HT1080 (cell line): ENCODE data around the gene DNAH8. TPM values are rescaled to one million over a fixed set of nuclear protein-coding genes. Genes with fewer than 3 reads are reported as not detected.

Experiments
- DNase-seq: peaks from one replicate; pipeline ENCODE4 v3.0.0-alpha.2; 2015; ENCODE audit warnings: low read depth
- total RNA-seq: library from RNA; depleted of rRNA; stranded (reverse); fragments of >200 nt; shearing (Covaris generic); gene quantifications from 2 replicates; pipeline ENCODE4 v1.2.3, GENCODE V29; 2014

The DNAH8 gene
- total RNA-seq, 1 experiment from 2014 or later, result not detected

DNA sequence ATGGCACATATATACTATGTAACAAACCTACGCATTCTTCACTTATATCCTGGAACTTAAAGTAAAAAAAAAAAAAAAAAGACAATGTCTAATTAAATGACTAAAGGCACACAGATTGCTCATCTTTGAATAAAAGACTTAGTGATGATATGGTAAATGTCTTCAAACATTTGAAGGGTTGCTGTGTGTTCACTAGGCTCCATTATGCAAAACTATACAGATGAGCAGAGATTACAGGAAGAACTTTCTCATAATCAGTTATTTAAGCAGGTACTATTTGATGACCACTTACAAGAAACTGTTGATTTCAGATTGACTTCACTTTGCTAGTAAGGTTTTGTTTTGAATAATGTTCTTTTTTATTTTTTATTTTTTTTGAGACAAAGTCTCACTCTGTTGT lies 34.4 kb downstream of the DNAH8 start:
- DNase-seq, result no peak

DNA sequence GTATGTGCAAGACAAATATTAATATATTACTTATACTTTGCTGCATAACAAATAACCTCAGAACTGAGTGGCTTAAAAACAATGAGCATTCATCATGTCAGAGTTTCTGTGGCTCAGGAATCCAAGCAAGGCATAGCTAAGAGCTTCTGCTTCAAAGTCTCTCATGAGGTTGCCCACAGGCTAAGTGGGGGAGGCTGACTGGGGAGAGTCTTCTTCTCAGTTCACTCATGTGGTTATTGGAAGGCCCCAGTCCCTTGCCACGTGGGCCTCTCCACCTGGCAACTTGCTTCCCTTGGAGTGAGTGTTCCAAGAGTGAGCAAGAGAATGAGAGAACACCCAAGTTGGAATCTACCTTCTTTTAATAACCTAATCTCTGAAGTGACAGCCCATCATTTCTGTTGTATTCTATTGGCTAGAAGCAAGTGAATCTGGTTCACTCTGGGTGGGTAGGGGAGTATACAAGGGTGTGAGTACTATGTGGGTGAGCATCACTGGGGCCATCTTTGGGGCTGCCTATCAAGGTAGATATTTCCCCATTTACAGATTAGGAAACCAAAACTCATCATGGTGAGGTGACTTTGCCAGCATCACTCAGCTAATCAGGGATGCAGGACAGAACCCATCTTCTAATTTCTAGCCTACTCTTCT lies 36.0 kb downstream of the DNAH8 start:
- no peak for DNase-seq

DNA sequence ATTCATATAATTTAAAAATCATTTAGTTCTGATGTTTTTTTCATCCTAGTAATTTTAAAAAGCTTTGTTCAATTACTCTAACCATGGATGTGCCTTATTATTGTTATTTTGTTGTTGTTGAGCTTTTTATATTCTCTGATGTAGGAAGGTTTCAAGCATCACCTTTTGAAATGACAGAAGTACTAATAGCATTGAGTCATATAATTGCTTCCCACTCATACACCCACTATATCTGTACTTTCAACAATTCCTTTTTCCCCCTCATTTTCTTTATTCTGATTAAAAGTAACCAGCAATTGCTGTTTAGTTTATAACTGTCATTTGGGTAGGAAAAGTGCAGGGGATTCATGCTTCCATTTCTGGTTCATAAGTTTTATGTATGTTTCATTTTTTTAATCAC lies 38.6 kb downstream of the DNAH8 start:
- no peak for DNase-seq

DNA sequence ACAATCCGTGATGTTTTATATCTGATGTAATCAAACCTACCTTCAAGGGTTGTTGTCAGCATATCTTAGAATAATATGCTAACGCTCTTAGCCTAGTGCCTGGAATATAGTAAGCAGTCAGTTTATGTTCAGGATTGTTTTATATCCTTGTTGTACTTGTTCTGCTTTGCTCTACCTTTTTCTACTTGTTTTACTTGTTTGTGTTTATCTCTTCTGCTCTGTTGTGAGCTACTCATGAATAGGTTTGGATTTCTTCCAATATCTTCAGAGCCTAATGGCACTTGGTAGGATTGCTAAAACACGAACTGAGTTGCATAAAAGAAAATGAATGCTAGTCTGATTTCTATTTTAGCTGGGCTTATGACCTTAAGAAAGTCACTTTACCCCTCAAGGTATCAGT lies 40.1 kb downstream of the DNAH8 start:
- DNase-seq, result no peak

DNA sequence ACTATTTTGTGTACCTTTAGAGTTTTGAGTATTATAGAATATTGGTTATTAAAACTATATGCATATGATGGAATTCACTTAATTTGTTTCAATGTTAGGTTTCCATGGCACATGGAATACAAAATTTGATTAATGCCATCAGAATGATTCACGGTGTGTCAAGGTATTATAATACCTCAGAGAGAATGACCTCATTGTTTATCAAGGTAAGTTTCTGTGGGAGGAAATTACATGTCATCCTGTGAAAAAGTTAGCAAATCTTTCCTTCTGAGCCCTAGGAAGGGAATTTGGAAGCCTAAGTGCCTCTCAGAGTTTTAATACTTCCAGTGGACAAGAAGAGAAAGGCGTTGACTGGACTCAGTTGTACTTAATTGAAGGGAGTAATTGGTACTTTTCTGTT lies 40.8 kb downstream of the DNAH8 start:
- DNase-seq, result peak; percentile 14

DNA sequence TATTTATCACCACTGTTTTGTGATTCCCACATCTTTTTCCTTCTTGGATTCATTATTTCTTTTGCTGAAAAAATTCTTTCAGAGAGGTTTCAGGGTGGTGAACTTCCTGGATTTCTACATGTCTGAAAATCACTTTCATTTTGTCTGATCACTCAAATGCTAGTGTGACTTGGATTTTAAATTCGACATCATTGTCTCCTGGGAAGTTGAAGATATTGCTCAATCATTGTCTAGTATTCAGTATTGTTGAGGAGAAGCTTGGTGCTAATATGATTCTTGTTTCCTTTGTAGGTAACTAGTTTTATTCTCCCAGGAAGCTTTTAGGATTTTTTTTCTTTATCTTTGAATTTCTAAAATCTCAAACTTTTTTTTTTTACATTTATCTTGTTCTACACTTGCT lies 45.0 kb downstream of the DNAH8 start:
- DNase-seq, result no peak

DNA sequence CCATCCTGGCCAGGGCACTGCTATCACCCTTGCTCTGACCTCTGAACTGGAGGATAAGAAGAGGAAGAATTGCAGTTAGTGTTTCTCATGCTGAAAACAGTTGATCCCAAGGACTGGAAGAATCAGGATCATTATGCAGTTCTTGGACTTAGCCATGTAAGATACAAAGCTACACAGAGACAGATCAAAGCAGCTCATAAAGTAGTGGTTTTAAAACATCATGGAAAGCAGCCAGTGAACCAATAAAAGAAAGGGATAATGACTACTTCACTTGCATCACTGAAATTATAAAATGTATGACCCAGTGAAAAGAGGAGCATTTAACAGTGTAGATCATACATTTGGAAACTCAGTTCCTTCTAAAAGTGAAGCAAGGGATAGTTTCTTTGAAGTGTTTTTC lies 47.7 kb downstream of the DNAH8 start:
- DNase-seq, result no peak

DNA sequence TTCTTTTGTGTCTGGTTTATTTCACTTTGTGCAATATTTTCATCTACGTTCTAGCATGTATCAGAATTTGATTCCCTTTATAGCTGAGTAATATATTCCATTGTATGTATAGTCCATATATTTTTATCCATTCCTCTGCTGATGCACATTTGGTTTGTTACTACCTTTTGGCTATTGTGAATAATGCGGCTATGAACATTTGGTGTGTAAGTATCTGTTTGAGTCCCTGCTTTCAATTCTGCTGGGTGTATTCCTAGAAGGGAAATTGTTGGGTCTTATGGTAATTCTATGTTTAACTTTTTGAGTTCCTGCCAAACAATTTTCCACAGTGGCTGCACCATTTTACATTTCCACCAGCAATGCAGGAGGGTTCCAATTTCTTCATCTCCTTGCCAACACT lies 52.4 kb downstream of the DNAH8 start:
- no peak for DNase-seq

DNA sequence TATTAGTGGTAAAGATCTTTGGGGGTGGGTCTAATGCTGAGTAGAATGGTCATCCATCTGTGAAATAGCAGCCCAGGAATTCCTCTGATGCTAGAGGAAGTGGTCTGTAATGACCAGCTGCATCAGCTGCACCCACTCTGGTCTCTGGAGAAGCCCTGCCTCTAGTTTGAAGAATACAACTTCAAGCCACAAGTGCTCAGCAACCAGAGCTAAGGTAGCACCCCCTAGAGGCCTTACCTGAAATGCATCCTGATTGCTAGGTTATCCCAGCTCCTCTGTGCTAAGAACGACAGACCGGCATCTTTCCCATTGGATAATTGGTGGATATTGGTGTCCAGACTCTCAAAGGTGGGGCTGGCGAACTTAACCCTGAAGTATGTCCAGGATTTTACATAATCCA lies 58.2 kb downstream of the DNAH8 start:
- DNase-seq, result peak; percentile 20

DNA sequence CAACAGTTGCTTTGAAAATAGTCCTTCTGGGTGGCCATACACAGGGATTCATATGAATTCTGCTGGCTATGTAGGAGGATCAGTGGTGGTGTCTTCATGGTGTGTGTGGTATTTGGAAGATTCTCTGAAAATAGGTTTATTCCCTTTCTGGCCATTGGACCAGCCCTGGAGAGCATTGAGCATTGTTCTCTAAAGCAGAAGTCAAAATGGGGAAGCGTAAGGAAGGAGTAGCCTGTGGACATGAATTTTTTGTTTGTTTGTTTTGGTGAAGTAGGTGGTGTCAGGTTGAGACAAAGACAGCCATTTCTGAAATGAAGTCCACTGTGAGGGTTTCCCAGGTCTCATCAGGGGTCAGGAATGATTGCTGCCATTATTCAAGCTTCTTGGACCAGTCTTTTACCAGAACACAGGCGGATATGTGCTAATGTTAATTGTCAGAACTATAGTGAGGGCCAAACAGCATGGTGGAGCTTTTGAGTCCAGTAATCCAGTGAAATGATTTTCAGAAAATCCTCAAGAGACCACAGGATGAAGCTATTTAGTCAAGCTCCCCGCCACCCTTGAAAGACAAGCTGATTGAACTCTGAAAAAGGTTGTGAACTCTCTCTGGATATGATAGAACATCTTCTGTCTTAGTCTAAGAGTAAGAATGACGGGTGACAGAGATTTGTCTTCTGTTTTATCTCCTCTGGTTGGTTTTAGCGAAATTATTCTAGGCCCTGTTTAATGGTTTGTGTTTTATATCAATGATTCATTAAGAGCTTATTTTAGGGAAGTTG lies 60.0 kb downstream of the DNAH8 start:
- DNase-seq, result no peak

DNA sequence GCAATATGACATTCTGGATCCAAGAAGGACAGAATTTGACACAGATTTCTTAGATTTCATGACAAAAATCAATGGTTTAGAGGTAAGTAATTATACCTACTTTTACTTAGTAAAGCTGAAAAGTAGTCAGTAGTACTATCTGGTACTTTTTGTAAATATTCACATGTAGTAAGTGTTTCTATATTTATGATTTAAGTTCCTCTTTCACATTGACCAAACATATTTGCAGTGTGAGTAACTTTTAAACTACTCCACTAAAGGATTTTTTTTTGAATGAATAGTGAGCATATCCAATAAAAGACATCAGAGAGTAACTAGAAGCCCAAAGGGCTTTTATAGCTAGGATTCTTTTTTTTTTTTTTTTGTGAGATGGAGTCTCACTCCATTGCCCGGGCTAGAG lies 60.8 kb downstream of the DNAH8 start:
- no peak for DNase-seq

DNA sequence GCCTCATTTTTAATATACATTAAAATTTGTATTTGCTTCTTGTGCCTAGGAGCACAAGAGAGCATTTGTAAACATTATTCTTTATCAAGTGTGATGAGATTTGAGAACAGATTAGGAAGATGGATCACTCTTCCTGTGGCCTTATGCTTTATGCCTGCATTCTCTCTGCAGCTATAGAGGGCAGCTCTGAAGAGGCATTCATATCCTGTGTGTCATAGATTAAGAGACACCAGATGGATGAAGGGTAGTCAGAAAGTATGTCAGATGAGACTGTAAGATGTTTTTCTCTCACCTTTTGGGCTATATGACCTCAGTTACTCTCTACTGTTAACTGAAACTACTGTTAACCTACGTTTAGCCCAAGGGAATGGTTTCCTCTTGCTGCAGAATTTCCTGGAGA lies 61.4 kb downstream of the DNAH8 start:
- DNase-seq, result peak; percentile 46

DNA sequence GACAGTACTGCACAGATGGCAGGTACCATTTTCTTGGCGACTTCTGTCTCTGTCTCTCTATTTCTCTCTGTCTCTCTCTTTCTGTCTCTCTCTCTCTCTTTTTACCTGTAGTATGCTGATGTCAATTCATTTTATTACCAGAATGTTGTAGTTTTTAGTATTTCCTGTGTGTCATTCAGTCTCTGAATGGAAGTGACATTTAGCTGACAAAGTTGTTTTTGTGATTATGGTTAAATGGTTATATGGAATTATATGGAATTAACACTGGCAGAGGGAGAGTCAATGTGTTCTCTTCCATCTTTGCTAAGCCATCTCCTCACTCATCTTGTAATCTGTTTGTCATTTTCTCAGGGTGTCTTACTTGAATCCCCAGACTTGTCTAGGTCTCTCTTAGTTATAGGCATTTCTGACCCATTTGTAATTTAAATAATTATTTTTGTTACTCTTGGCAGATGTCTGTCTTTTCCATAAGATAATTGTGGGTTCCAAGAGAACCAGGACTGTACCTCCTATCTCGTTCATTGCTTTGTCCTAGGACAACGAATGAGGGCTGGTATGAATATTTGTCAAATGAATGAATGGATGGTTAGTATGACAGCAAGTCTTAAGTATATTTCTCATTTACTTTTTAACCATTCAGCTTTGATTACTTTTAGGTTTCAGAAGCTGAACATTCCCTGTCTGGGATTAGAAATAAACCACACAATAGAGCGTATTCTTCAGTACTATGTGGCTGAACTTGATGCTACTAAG lies 64.4 kb downstream of the DNAH8 start:
- DNase-seq, result no peak

DNA sequence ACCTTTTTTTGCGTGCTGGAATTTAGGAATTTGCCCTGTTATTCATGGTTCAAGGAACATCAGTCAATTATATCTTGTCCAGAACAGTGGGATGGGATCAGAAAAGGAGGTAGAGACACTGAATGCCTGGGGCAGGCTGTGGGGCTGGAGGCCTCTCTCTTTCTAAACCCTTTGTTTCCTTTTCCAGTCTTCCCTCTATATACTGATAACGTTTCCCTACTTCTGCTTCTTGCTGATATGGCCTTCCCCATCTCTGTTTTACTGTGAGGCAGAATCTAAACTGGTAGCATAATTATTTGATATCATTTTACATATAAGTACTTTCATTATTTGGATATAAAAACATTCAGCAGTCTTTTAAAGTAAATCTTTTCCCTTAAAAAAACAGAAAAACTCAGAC lies 67.5 kb downstream of the DNAH8 start:
- no peak for DNase-seq

DNA sequence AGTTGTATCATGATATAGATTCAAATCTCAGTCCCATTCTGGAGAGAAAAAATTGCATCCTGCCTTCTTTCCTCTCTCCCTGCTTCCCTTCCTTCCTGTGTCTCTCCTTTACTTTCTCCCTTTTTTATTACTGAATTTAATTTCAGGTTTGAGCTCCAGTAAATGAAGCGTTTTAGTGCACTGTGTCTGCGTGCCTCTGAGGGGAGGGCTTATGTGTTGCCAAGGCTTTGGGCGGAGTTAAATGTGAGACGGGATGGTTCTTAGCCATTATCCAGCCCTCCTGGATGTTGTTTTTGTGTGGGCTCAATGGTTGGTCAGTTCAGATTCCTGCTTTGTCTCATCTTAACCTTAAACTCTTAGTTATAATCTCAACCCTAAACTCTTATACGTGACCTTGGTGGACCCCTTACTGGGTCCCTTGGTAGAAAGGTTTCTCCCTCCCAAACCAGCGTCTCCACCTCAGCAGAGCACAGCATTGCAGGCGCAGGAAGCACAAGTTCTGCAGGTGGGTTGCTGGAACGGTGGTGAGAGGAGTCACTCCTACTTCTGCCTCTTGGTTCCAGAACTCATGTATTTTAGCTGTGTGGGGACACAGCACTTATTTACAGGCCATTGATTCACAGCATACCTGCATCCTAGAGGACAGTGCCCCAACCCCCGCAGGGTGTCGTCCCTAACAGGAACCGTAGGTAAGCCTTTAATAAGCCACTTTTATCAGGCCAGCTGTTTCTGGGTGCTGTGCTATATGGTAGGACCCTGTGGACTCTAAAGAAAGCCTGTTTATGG lies 68.5 kb downstream of the DNAH8 start:
- no peak for DNase-seq

DNA sequence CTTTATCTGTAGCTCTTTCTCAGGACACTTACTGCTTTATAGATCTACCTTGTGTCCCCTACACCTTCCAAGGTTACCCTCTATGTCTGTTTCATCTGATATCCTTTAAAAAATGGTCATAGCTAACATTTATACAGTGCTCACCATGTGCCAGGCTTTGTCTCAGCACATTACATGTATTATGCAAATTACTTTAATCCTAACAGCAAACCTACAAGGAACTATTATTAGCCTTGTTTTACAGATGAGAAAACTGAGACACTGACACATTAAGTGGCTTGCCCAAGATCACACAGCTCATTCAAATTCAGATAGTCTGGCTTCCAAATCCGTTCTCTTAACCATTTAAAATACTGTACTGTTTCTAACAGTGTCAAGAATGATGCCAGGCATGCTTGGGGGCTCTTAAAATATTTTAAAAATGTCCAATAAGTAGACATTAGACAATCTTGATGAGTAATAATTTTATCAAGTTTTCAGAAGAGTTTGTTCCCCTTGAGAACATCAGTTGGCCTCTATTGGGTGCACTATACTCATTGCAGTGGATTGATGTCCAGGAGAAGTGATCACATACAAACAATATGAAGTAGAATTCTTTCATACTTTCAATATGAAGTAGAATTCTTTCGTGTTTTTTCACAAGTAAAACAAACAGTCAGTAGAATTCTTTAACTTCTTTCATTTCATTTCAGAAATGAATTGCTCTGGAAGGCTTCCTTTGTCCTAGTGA lies 69.6 kb downstream of the DNAH8 start:
- no peak for DNase-seq

DNA sequence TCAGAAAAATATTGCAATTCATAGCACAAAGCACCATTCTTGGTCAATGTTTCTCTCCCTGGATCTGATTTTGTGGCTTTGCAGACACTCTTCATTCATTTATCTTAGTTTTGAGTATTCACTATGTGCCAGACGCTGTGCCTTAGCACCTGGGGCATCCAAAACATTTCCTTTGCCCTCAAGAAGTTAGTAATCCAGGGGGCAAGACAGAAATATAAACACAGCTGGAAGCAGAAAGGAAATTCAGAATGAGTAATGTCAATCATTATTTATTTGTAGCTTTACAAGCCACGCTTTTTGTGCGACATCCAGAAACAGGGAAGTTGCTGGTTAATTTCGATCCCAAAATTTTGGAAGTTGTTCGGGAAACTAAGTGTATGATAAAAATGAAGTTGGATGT lies 71.4 kb downstream of the DNAH8 start:
- DNase-seq, result no peak

DNA sequence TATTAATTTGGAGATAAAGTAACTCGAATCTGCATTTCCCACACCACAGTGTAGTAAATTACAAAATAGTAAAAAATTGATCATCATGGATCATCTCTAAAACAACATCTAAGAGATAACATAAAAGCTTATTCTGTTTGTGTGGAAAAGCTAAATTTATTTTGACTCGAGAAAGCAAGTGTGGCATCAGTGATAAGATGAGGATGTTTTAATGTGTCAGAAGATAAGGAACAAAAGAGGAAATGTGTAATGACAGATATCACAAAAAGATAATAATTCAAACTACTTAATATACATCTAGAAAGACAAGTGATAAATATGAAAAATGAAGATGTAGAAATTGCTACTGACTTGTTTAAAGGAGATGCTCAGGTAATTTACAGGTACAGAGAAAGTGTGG lies 74.1 kb downstream of the DNAH8 start:
- DNase-seq, result no peak

DNA sequence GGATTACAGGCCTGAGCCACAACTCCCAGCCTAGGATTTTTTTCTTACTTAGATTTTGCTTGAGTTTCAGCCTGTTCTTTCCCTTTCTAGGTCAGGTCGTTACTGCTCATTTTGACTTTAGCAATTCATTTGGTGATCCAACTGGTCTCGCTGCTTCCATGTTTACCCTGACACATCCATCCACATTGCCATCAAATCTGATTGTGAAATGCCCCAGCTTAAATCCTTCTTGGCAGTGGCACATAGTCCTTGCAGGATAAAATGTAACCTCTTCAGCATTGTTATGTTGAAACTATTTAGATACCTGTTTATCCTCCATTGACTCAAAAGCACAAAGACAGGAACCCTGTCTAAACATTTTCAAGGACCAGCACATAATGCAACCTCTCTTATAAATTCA lies 77.2 kb downstream of the DNAH8 start:
- DNase-seq, result no peak

DNA sequence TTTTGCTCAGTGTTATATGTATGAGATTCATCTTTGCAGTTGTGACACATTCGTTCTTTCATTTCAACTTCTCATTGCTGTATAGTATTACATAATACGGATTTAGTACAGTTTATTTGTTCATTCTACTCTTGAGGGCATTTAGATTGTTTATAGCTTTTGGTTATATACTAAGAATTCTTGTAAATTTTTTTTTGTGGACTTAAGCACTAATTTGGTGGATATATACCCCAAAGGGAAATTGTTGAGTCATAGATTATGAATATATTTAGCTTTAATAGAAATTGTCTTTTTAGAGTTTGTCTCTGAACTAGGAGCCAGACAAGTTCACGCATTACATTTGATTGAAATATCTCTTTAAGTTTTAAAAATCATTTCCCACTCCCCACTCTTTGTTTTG lies 79.6 kb downstream of the DNAH8 start:
- DNase-seq, result no peak

DNA sequence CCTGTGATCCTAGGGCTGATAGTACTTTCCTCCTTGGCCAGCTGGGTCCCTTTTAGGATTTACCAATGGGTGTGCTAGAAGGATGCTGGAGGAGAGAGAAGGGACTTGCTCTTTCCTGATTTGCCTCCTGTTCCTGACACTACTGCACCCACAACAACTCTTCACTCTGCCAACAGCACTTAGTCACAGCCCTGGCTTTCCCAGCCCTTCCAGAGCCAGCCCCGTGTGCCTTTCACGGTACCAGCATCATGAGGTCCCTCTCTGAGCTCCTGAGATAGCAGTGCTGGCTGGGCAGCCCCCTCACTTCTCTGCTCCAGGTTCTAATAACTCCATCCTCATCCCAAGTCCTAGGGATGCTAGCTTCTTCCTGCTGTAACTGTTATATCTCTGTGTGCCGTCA lies 80.9 kb downstream of the DNAH8 start:
- DNase-seq, result no peak
